HG03565 (cell line): Measurements from ENCODE around the gene TMEM221.
"Not testable (repeated sequence)": the region's sequence is repeated elsewhere in the genome, so short reads cannot be mapped to it uniquely, and the experiment has no call there.

Source experiments
- ATAC-seq: cut with Tn5 transposase; IDR thresholded peaks from one replicate; pipeline ENCODE4 v1.9.1; 2021; ENCODE audit warnings: mild to moderate bottlenecking, moderate library complexity; ENCODE audit not compliant: unreplicated experiment

Gene TMEM221

DNA sequence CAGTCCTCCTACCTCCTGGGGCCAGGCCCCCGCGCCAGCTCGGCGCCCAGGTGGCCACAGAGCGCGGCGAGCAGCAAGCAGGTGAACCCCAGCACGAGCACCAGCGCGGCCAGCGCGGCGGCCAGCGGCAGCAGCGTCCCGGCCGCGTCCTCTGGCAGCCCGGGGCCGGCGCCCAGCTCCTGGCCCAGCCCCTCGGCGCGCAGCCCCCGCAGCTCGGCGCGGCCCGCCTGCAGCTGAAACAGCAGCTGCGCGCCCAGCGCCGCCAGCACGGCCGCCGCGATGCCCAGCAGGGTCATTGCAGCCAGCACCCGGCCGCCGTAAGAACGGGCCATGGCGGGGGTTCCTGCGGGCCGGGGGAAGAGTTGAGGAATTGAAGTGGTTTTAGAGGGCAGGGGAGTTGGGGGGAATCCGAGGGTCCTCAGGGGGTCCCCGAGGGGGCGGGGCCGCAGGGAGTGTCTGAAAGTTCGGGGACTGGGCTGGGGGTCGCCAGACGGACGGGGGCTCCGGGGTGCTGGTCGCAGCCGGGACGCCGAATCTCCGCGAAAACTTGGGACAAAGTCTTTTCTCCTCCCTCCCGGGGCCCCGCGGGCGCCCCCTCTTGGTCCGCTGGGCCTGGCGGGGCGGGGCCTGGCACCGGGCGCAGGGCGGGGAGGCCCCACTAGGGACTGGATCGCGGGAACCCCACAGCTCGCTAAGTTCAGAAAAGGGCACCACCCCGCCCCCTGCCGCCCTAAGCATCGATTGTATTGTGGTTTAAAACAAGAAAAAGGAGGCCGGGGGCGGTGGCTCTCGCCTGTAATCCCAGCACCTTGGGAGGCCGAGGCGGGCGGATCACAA, at the start of gene TMEM221:
Gene TMEM221, minus strand, starts transcription at position 538 of the 837 bp plus-strand sequence. Its CDS starts 206 bp downstream, at position 332.
- ATAC-seq: no peak

DNA sequence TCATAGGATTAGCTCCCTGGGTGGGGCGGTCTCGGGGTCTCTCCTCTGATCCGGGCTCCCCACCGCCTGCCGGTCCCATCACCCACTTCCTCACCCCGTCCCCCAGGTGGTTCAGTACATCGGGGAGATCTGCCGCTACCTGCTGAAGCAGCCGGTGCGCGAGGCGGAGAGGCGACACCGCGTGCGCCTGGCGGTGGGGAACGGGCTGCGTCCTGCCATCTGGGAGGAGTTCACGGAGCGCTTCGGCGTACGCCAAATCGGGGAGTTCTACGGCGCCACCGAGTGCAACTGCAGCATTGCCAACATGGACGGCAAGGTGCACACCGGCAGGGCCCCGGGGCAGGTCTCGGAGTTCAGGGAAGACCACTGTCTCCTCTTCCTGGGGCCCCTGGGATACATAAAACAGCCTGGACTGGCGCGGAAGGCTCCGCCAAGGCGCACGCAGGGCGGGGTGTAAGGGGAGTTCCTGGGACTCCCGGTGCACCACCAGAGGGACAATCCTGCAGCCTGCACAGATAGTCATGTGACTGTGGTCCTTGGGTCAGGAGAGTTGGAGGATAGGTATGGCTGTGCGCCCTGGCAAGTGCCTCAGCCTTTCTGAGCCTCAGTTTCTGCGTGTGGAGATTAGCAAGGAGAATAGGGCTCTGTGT, 48.8 kb upstream of the TMEM221 start:
- ATAC-seq: no peak

DNA sequence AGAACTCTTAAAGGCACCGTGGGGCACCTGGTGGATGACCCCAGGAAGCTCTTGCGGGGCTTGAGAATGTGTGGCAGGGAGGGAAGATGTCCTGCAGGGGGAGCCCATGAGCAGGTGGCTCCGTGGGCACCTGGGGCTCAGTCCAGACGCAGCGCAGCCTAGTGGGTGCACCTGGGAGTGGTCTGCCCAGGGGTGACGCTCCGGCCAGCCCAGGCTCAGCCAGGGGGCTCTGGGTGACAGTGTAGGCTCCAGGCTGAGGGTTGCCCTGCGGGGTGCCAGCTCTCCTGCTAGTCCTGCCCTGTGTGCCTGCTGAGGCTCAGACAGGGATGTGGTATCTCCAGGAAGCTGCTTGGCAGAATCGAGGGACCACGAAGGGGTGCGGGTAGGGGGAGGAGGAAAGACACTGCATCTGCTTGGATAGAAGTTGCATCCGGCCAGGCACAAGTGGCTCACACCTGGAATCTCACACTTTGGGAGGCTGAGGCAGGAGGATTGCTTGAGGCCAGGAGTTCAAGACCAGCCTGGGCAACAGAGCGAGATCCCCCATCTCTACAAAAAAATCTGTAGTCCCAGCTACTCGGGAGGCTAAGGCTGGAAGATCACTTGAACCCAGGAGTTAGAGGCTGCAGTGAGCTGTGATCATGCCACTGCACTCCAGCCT, 48.0 kb upstream of the TMEM221 start:
- ATAC-seq: no peak

DNA sequence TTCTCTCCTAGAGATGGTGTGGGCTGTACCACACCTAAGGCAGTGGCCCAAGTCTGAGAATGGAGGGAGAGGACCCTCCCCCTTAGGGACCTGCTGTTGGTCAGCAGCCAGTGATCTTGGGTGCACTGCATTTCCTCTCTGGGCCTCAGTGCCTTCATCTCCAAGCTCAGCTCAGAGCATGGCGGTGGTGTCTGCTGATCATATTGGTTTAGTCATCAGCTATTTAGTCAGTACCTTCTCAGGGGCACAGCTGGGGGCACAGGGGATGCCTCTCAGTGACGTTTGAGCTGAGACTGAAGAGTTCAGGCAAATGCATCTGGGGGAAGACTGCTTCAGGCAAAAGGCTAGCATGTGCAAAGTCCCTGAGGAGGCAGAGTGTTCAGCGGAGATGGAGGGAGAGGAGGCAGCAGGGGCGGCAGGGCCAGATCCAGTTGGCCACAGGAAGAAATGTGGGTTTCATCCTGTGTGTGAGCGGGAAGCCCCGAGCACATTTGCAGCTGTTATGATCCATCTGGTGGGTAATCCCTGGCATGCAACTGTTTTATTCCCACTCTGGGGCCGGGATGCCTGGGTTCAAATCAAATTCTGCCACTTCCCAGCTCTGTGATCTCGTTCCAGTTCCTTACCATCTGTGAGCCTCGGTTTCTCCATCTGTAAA, 47.3 kb upstream of the TMEM221 start:
- ATAC-seq: no peak

DNA sequence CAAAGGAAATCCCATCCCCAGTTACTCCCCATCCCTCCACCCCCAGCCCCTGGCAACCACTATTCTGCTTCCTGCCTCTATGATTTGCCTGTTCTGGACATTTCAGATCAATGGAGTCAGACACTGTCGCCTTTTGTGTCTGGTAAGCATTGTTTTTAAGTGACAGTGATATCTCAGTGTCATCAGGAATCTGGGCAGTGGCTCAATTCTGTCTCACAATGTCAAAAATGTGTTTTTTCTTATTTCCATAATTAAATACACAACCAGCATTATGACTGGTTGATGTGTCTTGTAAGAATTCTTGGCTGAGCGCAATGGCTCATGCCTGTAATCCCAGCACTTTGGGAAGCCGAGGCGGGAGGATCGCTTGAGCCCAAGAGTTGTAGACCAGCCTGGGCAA, 42.8 kb upstream of the TMEM221 start:
- no peak for ATAC-seq

GRCh38 chr19:17490411-17490810, 41.9 kb upstream of the TMEM221 start:
- no peak for ATAC-seq

DNA sequence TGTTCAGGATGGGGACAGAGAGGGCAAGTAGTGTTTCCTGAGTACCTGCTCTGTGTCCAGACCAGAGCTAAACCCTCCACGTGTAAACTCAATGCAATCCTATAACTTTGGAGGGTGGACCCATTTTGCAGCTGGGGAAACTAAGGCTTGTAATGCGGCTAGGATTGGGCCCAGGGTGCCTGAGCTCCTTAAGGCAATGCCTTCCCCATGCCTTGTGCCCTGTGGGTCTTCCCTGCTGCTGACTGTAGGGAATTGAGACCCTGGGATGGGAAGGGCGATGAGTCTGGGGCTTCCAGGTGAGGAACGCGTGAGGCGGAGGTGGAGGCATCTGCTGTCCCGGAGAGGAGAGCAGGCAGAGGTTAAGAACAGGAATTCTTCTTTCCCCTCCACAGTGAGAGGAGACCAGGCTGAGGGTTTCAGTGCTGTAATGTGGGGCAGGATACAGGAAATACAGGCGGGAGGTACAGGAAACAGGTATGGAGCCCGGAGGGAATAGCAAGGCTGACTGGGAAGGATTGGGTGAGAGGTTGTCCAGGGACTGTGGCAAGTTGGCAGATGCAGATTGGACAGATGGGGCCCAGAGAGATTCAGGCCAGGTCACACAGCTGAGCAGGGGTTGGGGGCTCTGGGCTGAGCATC, 41.0 kb upstream of the TMEM221 start:
- no peak for ATAC-seq

GRCh38 chr19:17488593-17489391, 40.3 kb upstream of the TMEM221 start:
- ATAC-seq: no peak

DNA sequence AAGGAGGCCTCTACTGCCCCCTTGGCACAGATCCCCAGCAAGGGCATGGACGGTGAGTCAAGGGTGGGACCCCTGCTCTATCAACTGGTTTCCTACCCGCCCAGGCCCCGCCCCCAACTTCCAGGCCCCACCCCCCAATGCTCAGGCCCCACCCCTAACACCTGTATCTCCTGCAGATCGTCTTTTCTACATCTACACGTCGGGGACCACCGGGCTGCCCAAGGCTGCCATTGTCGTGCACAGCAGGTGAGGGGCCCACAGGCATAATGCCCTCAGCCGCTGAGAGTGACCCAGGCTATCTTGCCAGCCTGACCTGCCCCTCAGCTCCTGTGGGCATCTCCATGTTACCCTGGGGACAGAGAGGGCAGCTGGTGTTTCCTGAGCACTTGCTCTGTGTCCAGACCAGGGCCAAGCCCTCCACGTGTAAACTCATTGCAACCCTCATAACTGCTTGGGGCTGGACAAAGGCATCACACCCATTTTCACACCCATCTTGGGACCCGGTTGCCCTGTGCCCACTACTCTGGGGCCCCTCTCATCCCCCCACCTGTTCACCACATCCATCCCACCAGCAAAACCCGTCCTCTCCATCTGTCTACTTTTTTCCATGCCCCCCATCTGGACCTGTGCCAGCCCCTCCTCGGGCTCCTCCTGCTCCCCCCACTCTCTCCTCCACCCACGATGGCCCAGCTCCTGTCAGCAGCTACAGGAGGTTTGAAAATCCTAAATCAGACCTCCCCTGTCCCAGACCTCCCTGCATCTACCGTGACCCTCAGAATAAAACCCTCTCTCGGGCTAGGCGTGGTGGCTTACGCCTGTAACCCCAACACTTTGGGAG, 39.0 kb upstream of the TMEM221 start:
- no peak for ATAC-seq

GRCh38 chr19:17486545-17487240, 38.2 kb upstream of the TMEM221 start:
- ATAC-seq: no peak

DNA sequence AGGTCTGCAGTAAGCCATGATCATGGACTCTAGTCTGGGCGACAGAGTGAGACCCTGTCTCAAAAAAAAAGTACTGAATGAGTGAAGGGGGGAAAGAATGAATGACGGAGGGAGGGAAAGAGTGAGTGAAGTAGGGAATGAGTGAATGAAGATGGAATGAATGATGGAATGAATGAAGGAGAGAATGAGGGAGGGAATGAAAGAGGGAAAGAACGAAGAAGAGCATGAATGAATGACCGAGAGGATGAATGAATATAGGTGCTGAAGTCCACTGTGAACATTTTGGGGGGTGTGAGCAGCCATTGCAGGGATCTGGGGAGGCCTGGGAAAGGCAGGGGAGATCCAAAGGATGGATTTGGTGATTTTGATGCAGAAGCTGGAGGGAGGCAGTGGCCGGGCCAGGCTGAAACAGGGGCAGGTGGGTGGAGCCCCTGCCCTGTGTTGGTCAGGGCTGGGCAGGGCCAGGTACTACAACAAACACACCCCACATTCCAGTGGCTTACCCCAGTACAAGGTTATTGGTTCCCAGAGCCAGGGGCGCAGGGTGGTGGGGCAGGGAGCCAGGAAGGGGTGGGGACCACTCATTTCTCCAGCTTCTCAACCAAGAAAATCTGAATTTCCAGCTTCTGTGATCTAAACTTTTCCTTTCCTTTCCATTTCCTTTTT, 36.2 kb upstream of the TMEM221 start:
- no peak for ATAC-seq

- no peak for ATAC-seq
Observed at GRCh38 chr19:17483605-17484002, 35.1 kb upstream of the TMEM221 start.

DNA sequence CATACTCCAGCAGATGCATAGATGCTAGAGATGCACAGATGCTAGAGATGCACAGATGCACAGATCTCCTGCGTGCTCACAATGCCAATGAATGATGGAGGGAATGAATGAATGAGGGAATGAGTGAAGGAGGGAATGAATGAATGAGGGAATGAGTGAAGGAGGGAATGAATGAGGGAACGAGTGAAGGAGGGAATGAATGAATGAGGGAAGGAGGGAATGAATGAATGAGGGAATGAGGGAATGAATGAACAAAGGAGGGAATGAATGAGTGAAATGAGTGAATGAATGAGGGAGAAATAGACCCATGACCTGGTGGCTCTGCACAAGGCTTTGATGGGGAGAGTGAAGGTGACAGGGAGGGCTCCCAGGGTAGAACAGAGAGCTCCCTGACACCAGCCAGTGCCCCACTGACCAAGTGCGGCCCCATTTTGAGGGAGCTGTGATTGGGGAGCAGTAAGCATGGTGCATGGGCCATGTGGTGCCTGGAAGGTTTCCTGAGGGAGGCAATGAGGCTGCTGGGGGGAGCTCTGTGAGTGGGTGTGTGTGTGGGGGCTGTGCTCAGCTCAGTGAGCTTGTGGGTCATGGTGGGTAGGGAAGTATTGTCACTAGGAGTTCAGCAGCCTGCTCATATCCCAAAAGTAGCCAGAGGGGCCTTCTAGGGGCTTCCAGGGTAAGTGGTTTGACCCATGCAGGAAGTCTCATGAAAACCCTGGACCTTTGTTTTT, 34.6 kb upstream of the TMEM221 start:
- ATAC-seq: no peak

- ATAC-seq: no peak
Observed at GRCh38 chr19:17481986-17482385, 33.5 kb upstream of the TMEM221 start.

DNA sequence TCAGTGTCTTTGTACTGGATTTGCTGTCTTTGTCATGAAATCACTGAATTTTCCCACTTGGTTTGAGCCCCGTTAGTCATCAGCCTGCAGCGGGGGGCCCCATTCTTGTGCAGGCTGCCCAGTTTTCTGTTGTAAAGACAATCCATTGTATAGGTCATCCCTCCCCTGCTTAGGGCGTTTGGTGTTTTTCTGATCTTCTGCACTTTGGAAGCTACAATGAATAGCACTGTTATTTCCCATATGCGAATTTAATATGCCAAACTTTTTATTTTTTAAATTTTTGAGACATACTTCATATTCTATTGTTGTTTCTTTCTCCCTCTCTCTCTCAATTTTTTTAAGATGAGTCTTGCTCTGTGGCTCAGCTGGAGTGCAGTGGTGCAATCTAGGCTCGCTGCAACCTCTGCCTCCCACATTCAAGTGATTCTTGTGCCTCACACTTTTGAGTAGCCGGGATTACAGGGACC, 30.9 kb upstream of the TMEM221 start:
- no peak for ATAC-seq

DNA sequence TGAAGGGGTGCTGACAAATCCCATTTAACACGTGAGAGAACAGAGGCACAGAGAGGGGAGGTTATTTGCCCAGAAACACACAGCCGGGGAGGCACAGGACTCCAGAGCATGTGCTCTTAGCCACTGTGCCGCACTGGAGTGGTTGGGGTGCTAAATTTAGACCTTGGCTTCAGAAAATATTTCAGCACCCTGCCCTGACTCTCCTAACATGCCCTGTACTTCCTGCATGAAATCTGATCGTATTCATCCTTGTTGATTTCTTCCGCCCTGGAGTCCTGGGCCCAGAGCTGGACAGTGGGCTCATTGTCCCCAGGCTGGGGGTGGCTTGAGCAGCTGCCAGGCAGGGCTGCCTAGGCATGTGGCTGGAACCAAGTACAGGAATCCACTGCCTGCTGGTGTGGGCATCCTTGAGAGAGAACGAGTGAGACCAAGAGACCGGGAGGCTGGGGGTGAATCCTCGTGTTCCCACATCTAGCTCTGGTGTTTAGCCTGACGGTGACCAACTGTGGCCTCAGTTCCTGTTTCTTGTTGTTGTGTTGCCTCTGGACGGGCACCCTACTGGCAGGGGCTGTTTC, 27.2 kb upstream of the TMEM221 start:
- no peak for ATAC-seq

- not testable (repeated sequence) for ATAC-seq
Observed at GRCh38 chr19:17475011-17475540, 26.6 kb upstream of the TMEM221 start.
